Upper lobe of left lung (tissue), 6 donors: ENCODE data around the gene DPH5. TPM values are rescaled to one million over a fixed set of nuclear protein-coding genes. Genes with fewer than 3 reads are reported as not detected.

ENCODE experiments used
- ATAC-seq, 2 donors: fragments of 200-7000 bp; cut with Tn5 transposase; one replicate each; pipeline ENCODE4 v1.9.1; 2022; ENCODE audit warnings: mild to moderate bottlenecking in 2 of 2, moderate library complexity in 2 of 2; ENCODE audit not compliant: low FRiP score in 2 of 2
- DNase-seq, 2 donors: peaks; one replicate each; pipeline ENCODE4 v3.0.0-alpha.2; 2019 to 2020
- H3K27ac ChIP-seq, 4 donors: fragments of 200-600 bp; sonication (generic); one replicate each; pipeline ENCODE4 v1.5.1; 2016 to 2019
- H3K27me3 ChIP-seq, 4 donors: fragments of 200-600 bp; sonication (generic); one replicate each; pipeline ENCODE4 v1.5.1; 2017 to 2019
- H3K36me3 ChIP-seq, 4 donors: fragments of 200-600 bp; sonication (generic); one replicate each; pipeline ENCODE4 v1.5.1; 2016 to 2019
- H3K4me1 ChIP-seq, 4 donors: fragments of 200-600 bp; sonication (generic); one replicate each; pipeline ENCODE4 v1.5.1; 2018 to 2019
- H3K4me3 ChIP-seq, 4 donors: fragments of 200-600 bp; sonication (generic); one replicate each; pipeline ENCODE4 v1.5.1; 2017 to 2019; ENCODE audit warnings: mild to moderate bottlenecking in 2 of 4, moderate library complexity in 1 of 4
- H3K9me3 ChIP-seq, 4 donors: fragments of 200-600 bp; sonication (generic); one replicate each; pipeline ENCODE4 v1.5.1; 2018 to 2019
- EP300 ChIP-seq, 4 donors: sonication (generic); formaldehyde crosslinking; IDR thresholded peaks; one replicate each; pipeline ENCODE4 v1.5.1; 2017; ENCODE audit warnings: antibody characterized with exemption in 4 of 4, control low read depth in 2 of 4
- POLR2A ChIP-seq, 4 donors: fragments of 450-650 bp; IDR thresholded peaks; one replicate each; pipeline ENCODE4 v1.5.1; 2016 to 2017; ENCODE audit warnings: antibody characterized with exemption in 4 of 4, mild to moderate bottlenecking in 2 of 4
- POLR2AphosphoS5 ChIP-seq, 2 donors: sonication (generic); formaldehyde crosslinking; IDR thresholded peaks; one replicate each; pipeline ENCODE4 v1.5.1; 2017; ENCODE audit warnings: antibody characterized with exemption in 2 of 2
- WGBS, 2 donors: methylation state at CpG; one replicate each; pipeline ENCODE4 v1.1.5; 2017 to 2018; 5-methylcytosine and 5-hydroxymethylcytosine counted together
- total RNA-seq, 6 donors: library from RNA; depleted of rRNA in 4 of 6; stranded (reverse); fragments of >200 nt in 4 of 6; gene quantifications; one replicate each; pipeline versions ENCODE4 v1.1.0 to v1.2.1, GENCODE V29; 2016 to 2021
- TF ChIP-seq, protein P1 (sequence below), 6 experiments: fragments of 450-650 bp in 4 of 6; fragments of 200-600 bp in 2 of 6; sonication (generic) in 2 of 6; IDR thresholded peaks; one replicate each; pipeline ENCODE4 v1.5.1; 2016 to 2019; ENCODE audit warnings: antibody characterized with exemption in 6 of 6
- donor health status: DM: no; HTN: no; CAD: no; lungs with moderate emphysema.
- donor health status: DM: no; HTN: yes; CAD: no; lungs with severe emphysema.

DPH5 gene
- total RNA-seq, 6 donors from 2014 or later, result 14.8 to 25.2 (median 21.5) TPM

DNA sequence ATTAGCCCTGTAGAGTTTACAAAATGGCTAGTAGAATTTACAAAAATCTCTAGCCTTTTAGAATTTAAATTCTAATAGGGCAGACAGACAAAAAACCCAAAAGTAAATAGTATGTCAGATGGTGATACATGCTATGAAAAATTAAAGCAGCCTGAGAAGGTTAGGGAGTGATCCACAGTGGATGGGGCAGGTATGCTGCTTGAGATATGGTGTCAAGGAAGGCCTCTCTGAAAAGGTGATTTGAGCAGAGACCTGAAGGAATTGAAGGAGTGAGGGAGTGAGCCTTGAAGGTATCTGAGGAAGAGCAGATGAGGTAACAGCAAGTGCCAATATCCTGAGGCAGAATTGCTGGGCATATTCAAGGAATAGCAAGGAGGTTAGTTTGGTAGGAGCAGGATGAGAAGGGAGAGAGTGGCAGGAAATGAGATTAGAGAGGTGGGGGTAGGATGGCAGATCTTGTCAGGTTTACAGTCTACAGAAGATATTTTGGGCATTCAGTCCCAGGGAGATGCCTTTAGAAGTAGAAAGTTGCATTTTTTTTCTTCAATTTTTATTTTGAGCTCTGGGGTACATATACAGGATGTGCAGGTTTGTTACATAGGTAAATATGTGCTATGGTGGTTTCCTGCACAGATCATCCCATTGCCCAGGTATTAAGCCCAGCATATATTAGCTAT, 40.8 kb upstream of the DPH5 start:
- H3K27ac ChIP-seq, result no peak overlapping the region
- peaks cover 0 to 5% (median 2%) of the 10 kb centered on the region in 4 donors for H3K4me1 ChIP-seq
- H3K4me3 ChIP-seq, result no peak overlapping the region
- DNase-seq (no peak), ATAC-seq (no peak)
- H3K27me3 ChIP-seq, result no peaks in the 10 kb centered on the region
- no peaks in the 10 kb centered on the region for H3K9me3 ChIP-seq
- TF ChIP-seq POLR2AphosphoS5 (IDR thresholded peaks at IDR 0.05), result no peak
- TF ChIP-seq, protein P1, sequence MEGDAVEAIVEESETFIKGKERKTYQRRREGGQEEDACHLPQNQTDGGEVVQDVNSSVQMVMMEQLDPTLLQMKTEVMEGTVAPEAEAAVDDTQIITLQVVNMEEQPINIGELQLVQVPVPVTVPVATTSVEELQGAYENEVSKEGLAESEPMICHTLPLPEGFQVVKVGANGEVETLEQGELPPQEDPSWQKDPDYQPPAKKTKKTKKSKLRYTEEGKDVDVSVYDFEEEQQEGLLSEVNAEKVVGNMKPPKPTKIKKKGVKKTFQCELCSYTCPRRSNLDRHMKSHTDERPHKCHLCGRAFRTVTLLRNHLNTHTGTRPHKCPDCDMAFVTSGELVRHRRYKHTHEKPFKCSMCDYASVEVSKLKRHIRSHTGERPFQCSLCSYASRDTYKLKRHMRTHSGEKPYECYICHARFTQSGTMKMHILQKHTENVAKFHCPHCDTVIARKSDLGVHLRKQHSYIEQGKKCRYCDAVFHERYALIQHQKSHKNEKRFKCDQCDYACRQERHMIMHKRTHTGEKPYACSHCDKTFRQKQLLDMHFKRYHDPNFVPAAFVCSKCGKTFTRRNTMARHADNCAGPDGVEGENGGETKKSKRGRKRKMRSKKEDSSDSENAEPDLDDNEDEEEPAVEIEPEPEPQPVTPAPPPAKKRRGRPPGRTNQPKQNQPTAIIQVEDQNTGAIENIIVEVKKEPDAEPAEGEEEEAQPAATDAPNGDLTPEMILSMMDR (IDR thresholded peaks at IDR 0.05), result no peak
- TF ChIP-seq EP300 (IDR thresholded peaks at IDR 0.05), result no peak
- TF ChIP-seq POLR2A (IDR thresholded peaks at IDR 0.05), result no peak
- H3K36me3 ChIP-seq, result no peaks in the 10 kb centered on the region

DNA sequence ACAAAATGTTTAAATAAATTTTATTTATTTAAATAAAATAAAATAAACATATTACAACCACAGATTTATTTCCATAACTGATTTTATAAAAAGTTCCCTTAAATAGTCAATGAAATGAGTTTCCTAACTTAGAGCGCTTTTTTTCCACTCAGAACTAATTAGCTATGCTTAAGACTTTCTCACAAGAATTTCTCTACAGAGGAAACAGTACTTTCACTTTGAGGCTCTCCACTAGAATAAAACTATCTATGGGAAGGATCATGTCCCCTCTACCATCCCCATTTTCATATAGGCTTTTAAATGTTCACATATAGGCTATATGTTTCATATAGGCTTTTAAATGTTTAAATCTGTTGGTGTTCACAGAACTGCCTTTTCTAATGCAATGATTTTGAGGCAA, 40.0 kb upstream of the DPH5 start:
- no peaks in the 10 kb centered on the region for H3K9me3 ChIP-seq
- no peaks in the 10 kb centered on the region for H3K27me3 ChIP-seq
- TF ChIP-seq EP300 (IDR thresholded peaks at IDR 0.05) (no peak), POLR2A (IDR thresholded peaks at IDR 0.05) (no peak), POLR2AphosphoS5 (IDR thresholded peaks at IDR 0.05) (no peak)
- TF ChIP-seq, protein P1 (IDR thresholded peaks at IDR 0.05), result no peak
- no peak overlapping the region for H3K27ac ChIP-seq
- no peaks in the 10 kb centered on the region for H3K36me3 ChIP-seq
- H3K4me1 ChIP-seq, result peaks cover 0 to 4% (median 0%) of the 10 kb centered on the region in 4 donors
- no peak for DNase-seq
- no peak overlapping the region for H3K4me3 ChIP-seq
- no peak for ATAC-seq
- WGBS, 2 donors, result 88 to 95% methylated on average over 1 of the region's 1 CpG

DNA sequence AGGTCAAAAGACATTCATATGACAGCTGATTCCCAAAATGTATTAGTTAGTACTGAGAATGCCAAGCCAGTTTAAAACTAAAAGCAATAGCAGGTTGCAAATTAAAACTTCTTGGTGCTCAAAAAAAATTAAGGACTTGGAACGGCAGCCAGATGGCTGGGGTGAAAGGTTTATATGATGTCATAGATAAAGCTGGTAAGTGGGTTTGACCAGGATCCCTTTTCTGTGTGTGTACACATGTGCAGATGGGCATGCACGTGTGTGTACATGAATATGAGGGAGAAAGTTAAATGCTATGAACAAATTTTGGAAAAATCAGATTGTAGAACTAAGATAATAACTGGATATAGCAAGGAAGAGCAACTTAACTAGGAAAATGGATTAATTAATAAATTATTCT, 39.1 kb upstream of the DPH5 start:
- WGBS, 2 donors, result 66 to 88% methylated on average over 2 of the region's 2 CpGs
- DNase-seq (no peak), ATAC-seq (no peak)

DNA sequence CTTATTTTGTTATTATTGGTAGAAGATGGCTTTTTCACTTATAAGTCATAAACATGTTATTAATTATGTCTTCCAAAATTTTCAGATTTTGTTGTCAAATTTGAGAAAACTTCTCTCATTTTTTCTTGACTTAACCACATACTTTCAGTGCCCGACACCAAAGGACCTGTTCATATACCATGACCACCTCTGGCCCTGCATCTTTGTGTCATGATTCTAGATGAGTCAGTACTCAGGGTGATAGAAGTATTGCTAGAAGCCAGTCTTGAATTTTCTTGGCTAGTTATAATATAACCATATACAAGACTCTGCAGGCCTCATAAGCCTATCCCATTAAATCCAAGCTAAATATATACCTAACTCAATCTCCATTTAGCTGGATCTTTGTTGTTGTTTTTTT, 35.4 kb upstream of the DPH5 start:
- DNase-seq, result no peak
- WGBS, 2 donors, result 100% methylated on average over 1 of the region's 1 CpG
- no peak for TF ChIP-seq POLR2A (IDR thresholded peaks at IDR 0.05)
- no peak for ATAC-seq
- Histone ChIP-seq H3K27me3 (no peaks in the 10 kb centered on the region), H3K4me3 (no peak overlapping the region), H3K27ac (no peak overlapping the region), H3K36me3 (no peaks in the 10 kb centered on the region), H3K9me3 (no peaks in the 10 kb centered on the region), H3K4me1 (no peaks in the 10 kb centered on the region)

More for the DNA sequence above, 39.1 kb upstream of the DPH5 start:
- TF ChIP-seq POLR2A (IDR thresholded peaks at IDR 0.05) (no peak), POLR2AphosphoS5 (IDR thresholded peaks at IDR 0.05) (no peak), EP300 (IDR thresholded peaks at IDR 0.05) (no peak)
- TF ChIP-seq, protein P1 (IDR thresholded peaks at IDR 0.05), result no peak
- Histone ChIP-seq H3K9me3 (no peaks in the 10 kb centered on the region), H3K4me1 (no peaks in the 10 kb centered on the region), H3K4me3 (no peak overlapping the region), H3K27me3 (no peaks in the 10 kb centered on the region), H3K36me3 (no peaks in the 10 kb centered on the region), H3K27ac (no peak overlapping the region)

DNA sequence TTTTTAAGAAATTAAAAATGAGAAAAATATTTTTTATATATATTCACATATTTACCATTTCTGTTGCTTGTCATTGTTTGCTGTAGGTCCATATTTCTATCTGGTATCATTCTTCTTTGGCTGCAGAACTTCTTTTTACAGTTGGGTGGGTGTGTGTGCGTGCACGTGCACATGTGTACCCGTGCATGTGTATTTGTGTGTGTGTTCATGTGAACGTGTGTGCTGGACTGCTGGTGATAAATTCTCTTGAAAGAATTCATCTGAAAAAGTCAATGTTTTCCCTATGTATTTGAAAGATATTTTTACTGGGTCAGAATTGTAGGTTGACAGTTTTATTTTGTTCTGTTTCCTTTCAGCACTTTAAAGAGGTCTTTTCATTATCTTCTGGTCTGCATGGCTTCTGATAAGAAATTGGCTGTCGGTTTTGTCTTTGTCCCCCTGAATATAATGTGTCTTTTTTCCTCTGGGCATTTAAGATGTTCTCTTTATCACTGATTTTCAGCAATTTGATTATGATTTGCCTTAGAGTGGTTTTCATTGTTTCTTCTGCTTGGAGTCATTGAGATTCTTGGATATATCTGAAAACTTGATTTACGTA, 34.5 kb upstream of the DPH5 start:
- H3K4me3 ChIP-seq, result no peak overlapping the region
- TF ChIP-seq, protein P1 (IDR thresholded peaks at IDR 0.05), result no peak
- TF ChIP-seq POLR2AphosphoS5 (IDR thresholded peaks at IDR 0.05) (no peak), EP300 (IDR thresholded peaks at IDR 0.05) (no peak), POLR2A (IDR thresholded peaks at IDR 0.05) (no peak)
- no peaks in the 10 kb centered on the region for H3K27me3 ChIP-seq
- H3K4me1 ChIP-seq, result no peaks in the 10 kb centered on the region
- no peaks in the 10 kb centered on the region for H3K9me3 ChIP-seq
- ATAC-seq (no peak), DNase-seq (no peak)
- H3K27ac ChIP-seq, result no peak overlapping the region
- H3K36me3 ChIP-seq, result no peaks in the 10 kb centered on the region
- 93% methylated on average over 6 of the region's 6 CpGs for WGBS, 2 donors
